HEK293 (cell line): ENCODE data around the gene CCDC127.
"Not testable (repeated sequence)": the region's sequence is repeated elsewhere in the genome, so short reads cannot be mapped to it uniquely, and the experiment has no call there.

Experiments
- CTCF ChIA-PET: fragments of 350-600 bp; formaldehyde crosslinking; extraction: SDS; loops from one replicate; lab custom pipeline; 2021; ENCODE audit warnings: antibody characterized with exemption; lab: Yijun Ruan, JAX
- POLR2A ChIA-PET: fragments of 300-600 bp; formaldehyde crosslinking; extraction: SDS; loops from one replicate; lab custom pipeline; 2020; ENCODE audit warnings: antibody characterized with exemption, inconsistent platforms; lab: Yijun Ruan, JAX
- H3K27ac ChIP-seq: fragments of 200-500 bp; sonication (Bioruptor generic); 2 replicates; pipeline ENCODE4 v1.5.1; 2014; ENCODE audit warnings: low read depth, low read length, control low read depth, inconsistent platforms; ENCODE audit errors: extremely low read depth
- H3K36me3 ChIP-seq, 2 experiments: fragments of 200-500 bp in 1 of 2; sonication (Bioruptor generic) in 1 of 2; 1 replicate in 1 of 2; 2 replicates in 1 of 2; pipeline ENCODE4 v1.5.1; 2014 to 2017; ENCODE audit warnings: inconsistent platforms in 2 of 2, low read length in 2 of 2; ENCODE audit not compliant: control insufficient read depth in 2 of 2, insufficient read depth in 1 of 2
- H3K4me1 ChIP-seq: fragments of 200-500 bp; sonication (Bioruptor generic); 2 replicates; pipeline ENCODE4 v1.5.1; 2014; ENCODE audit warnings: mild to moderate bottlenecking, low read length, inconsistent platforms; ENCODE audit not compliant: control insufficient read depth, insufficient read depth
- H3K4me3 ChIP-seq: 2 replicates; pipeline ENCODE4 v1.5.1; 2011; ENCODE audit warnings: low read depth, mild to moderate bottlenecking, control low read depth, low read length, moderate library complexity
- H3K9me3 ChIP-seq: fragments of 200-500 bp; sonication (Bioruptor generic); 2 replicates; pipeline ENCODE4 v1.5.1; 2014; ENCODE audit warnings: low read depth, low read length, inconsistent platforms; ENCODE audit not compliant: control insufficient read depth, insufficient read depth
- EGR2 ChIP-seq: fragments of 450-650 bp; formaldehyde crosslinking; IDR thresholded peaks from 2 replicates; pipeline ENCODE4 v1.5.1; 2016; ENCODE audit warnings: low read depth, missing biosample characterization, missing genetic modification characterization
- GLIS1 ChIP-seq: fragments of 450-650 bp; formaldehyde crosslinking; IDR thresholded peaks from 2 replicates; pipeline ENCODE4 v1.5.1; 2016; ENCODE audit warnings: missing biosample characterization, missing genetic modification characterization
- KLF10 ChIP-seq: fragments of 450-650 bp; IDR thresholded peaks from 2 replicates; pipeline ENCODE4 v1.5.1; 2018; ENCODE audit warnings: missing biosample characterization, mild to moderate bottlenecking, missing genetic modification characterization
- KLF17 ChIP-seq: fragments of 450-650 bp; formaldehyde crosslinking; IDR thresholded peaks from 2 replicates; pipeline ENCODE4 v1.5.1; 2016; ENCODE audit warnings: missing biosample characterization, missing genetic modification characterization
- OSR2 ChIP-seq: fragments of 450-650 bp; formaldehyde crosslinking; IDR thresholded peaks from 2 replicates; pipeline ENCODE4 v1.5.1; 2016; ENCODE audit warnings: missing biosample characterization, missing genetic modification characterization
- SCRT1 ChIP-seq: fragments of 450-650 bp; formaldehyde crosslinking; IDR thresholded peaks from 2 replicates; pipeline ENCODE4 v1.5.1; 2016; ENCODE audit warnings: missing biosample characterization, missing genetic modification characterization, borderline replicate concordance
- ZFHX2 ChIP-seq: fragments of 450-650 bp; formaldehyde crosslinking; conservative IDR thresholded peaks from 2 replicates; pipeline ENCODE4 v1.5.1; 2016; ENCODE audit warnings: missing biosample characterization, missing genetic modification characterization
- ZIC2 ChIP-seq: fragments of 450-650 bp; formaldehyde crosslinking; IDR thresholded peaks from 2 replicates; pipeline ENCODE4 v1.5.1; 2016; ENCODE audit warnings: missing biosample characterization, missing genetic modification characterization
- ZNF341 ChIP-seq: fragments of 450-650 bp; formaldehyde crosslinking; IDR thresholded peaks from 2 replicates; pipeline ENCODE4; 2016; ENCODE audit warnings: low read depth, missing biosample characterization, missing genetic modification characterization
- ZNF433 ChIP-seq: fragments of 450-650 bp; formaldehyde crosslinking; IDR thresholded peaks from 2 replicates; pipeline ENCODE4 v1.5.1; 2016; ENCODE audit warnings: missing biosample characterization, missing genetic modification characterization, low read depth
- ZNF488 ChIP-seq: fragments of 450-650 bp; formaldehyde crosslinking; IDR thresholded peaks from 2 replicates; pipeline ENCODE4 v1.5.1; 2016; ENCODE audit warnings: missing biosample characterization, missing genetic modification characterization
- ZNF548 ChIP-seq: fragments of 450-650 bp; formaldehyde crosslinking; IDR thresholded peaks from 2 replicates; pipeline ENCODE4 v1.5.1; 2016; ENCODE audit warnings: missing biosample characterization, missing genetic modification characterization
- ZNF830 ChIP-seq: fragments of 450-650 bp; IDR thresholded peaks from 2 replicates; pipeline ENCODE4 v1.5.0; 2018; ENCODE audit warnings: missing biosample characterization, missing genetic modification characterization, low read depth, mild to moderate bottlenecking, moderate library complexity

Gene CCDC127

GRCh38 chr5:198516-199196 lies 19.3 kb downstream of the CCDC127 start:
- Histone ChIP-seq H3K9me3 (no peaks in the 10 kb centered on the region), H3K36me3 (peaks cover 0 to 5% of the 10 kb centered on the region in 2 experiments; a peak in 2 of 3 replicates), H3K4me3 (no peak overlapping the region), H3K27ac (no peak overlapping the region), H3K4me1 (no peaks in the 10 kb centered on the region)
- ChIA-PET POLR2A (no interaction called here), CTCF (no interaction called here)
- TF ChIP-seq ZNF830: no peak
- TF ChIP-seq KLF10 (tag by site-specific recombination): no peak
- TF ChIP-seq SCRT1 (tag by site-specific recombination): no peak

GRCh38 chr5:197892-198489 lies 20.0 kb downstream of the CCDC127 start:
- ChIA-PET POLR2A (no interaction called here), CTCF (no interaction called here)
- Histone ChIP-seq H3K4me1 (no peaks in the 10 kb centered on the region), H3K9me3 (no peaks in the 10 kb centered on the region), H3K27ac (no peak overlapping the region), H3K36me3 (no peaks in the 10 kb centered on the region; a peak in 1 of 3 replicates), H3K4me3 (no peak overlapping the region)
- 0 out of 2 replicates have a peak, but pooled peaks have one; percentile 22 for TF ChIP-seq EGR2 (tag by site-specific recombination)
- TF ChIP-seq ZNF433 (tag by site-specific recombination): no peak
- TF ChIP-seq GLIS1 (tag by site-specific recombination): peak; percentile 45; the same call in 1 of the 2 replicates
- TF ChIP-seq ZNF341 (tag by site-specific recombination): 0 out of 2 replicates have a peak, but pooled peaks have one; percentile 15
- peak; percentile 85 for TF ChIP-seq ZIC2 (tag by site-specific recombination)
- no peak for TF ChIP-seq OSR2 (tag by site-specific recombination)
- TF ChIP-seq KLF17: no peak
- TF ChIP-seq ZNF488 (tag by site-specific recombination): no peak
- TF ChIP-seq ZFHX2 (tag by site-specific recombination): peak; percentile 34; the same call in 1 of the 2 replicates

- H3K27ac ChIP-seq, H3K4me1 ChIP-seq, H3K9me3 ChIP-seq, POLR2A ChIA-PET, CTCF ChIA-PET, H3K36me3 ChIP-seq, H3K4me3 ChIP-seq: not testable (repeated sequence)
Observed at GRCh38 chr5:197031-197430, 20.9 kb downstream of the CCDC127 start.

- H3K27ac ChIP-seq: no peak overlapping the region
- ChIA-PET CTCF (interaction anchor here (0.5 kb wide), 1 partner anchor 1331 kb away, joined by 3 read pairs; no protein-coding TSS in a partner anchor), POLR2A (no interaction called here)
- TF ChIP-seq ZNF548 (tag by site-specific recombination): no peak
- no peaks in the 10 kb centered on the region for H3K9me3 ChIP-seq
- H3K36me3 ChIP-seq: no peaks in the 10 kb centered on the region
- H3K4me1 ChIP-seq: no peaks in the 10 kb centered on the region
- H3K4me3 ChIP-seq: no peak overlapping the region
Observed at GRCh38 chr5:196350-196749, 21.6 kb downstream of the CCDC127 start.
